ENCODE results near the gene SPTLC3.

The SPTLC3 gene

GRCh38 chr20:12966468-12967085 lies 42.2 kb upstream of the SPTLC3 start:
- TF ChIP-seq CTCF (conservative IDR thresholded peaks at IDR 0.05; ENCODE audit: low read length) = peak; percentile 71
- H3K4me3 ChIP-seq (ENCODE audit: low read length) = no peak overlapping the region
- DNase-seq (ENCODE audit: low read depth) = peak; percentile 54

GRCh38 chr20:12967932-12968331 lies 40.8 kb upstream of the SPTLC3 start:
- TF ChIP-seq CTCF (conservative IDR thresholded peaks at IDR 0.05; ENCODE audit: low read length) = no peak
- no peak for DNase-seq (ENCODE audit: low read depth)
- no peak overlapping the region for H3K4me3 ChIP-seq (ENCODE audit: low read length)

- no peak for TF ChIP-seq CTCF (conservative IDR thresholded peaks at IDR 0.05; ENCODE audit: low read length)
- no peak overlapping the region for H3K4me3 ChIP-seq (ENCODE audit: low read length)
- no peak for DNase-seq (ENCODE audit: low read depth)
These were observed 40.3 kb upstream of the SPTLC3 start for GRCh38 chr20:12968472-12968871.

GRCh38 chr20:12969071-12969669 lies 39.6 kb upstream of the SPTLC3 start:
- peak; percentile 42 for DNase-seq (ENCODE audit: low read depth)
- H3K4me3 ChIP-seq (ENCODE audit: low read length) = no peak overlapping the region
- TF ChIP-seq CTCF (conservative IDR thresholded peaks at IDR 0.05; ENCODE audit: low read length) = no peak

- TF ChIP-seq CTCF (conservative IDR thresholded peaks at IDR 0.05; ENCODE audit: low read length) = peak; percentile 79
- peak; percentile 50 for DNase-seq (ENCODE audit: low read depth)
- H3K4me3 ChIP-seq (ENCODE audit: low read length) = no peak overlapping the region
These were observed 38.4 kb upstream of the SPTLC3 start for GRCh38 chr20:12970372-12970821.

- TF ChIP-seq CTCF (conservative IDR thresholded peaks at IDR 0.05; ENCODE audit: low read length) = no peak
- DNase-seq (ENCODE audit: low read depth) = no peak
These were observed 32.8 kb upstream of the SPTLC3 start for GRCh38 chr20:12975833-12976608.

More at GRCh38 chr20:12975833-12976608, 32.8 kb upstream of the SPTLC3 start:
- no peak overlapping the region for H3K4me3 ChIP-seq (ENCODE audit: low read length)
